Measurements from ENCODE around the gene DTNB. TPM values are rescaled to one million over a fixed set of nuclear protein-coding genes. Genes with fewer than 3 reads are reported as not detected.

The DTNB gene
- total RNA-seq, 1 donor from 2014 or later = 8.5 TPM

DNA sequence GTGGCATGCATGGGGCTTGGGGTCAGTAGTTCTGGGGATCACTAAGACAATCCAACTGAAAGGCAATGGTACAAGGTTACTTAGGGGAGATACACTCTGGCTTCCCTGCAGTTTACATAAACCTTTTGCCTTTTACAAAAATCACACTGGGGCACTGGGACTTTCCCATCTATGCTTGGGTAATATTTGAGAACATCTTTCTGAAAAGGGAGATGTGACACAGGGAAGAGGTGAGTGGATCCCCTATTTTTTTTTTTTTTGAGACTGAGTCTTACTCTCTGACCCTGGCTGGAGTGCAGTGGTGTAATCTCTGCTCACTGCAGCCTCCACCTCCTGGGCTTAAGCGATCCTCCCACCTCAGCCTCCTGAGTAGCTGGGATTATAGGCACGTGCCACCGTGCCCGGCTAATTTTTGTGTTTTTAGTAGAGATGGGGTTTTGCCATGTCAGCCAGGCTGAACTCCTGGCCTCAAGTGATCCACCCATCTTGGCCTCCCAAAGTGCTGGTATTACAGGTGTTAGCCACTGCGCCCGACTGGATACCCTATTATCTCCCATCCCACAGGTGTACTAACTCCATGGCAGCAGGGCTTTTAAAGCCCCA lies 248.8 kb downstream of the DTNB start:
- Mint-ChIP-seq H3K36me3 (ENCODE audit: low read depth) (no peaks in the 10 kb centered on the region), H3K9me3 (ENCODE audit: low read depth) (no peaks in the 10 kb centered on the region), H3K4me1 (ENCODE audit: low read depth) (no peaks in the 10 kb centered on the region), H3K4me3 (ENCODE audit: unreplicated experiment) (no peak overlapping the region), H3K27me3 (ENCODE audit: low read depth) (no peaks in the 10 kb centered on the region), H3K27ac (ENCODE audit: unreplicated experiment) (no peak overlapping the region)
- TF ChIP-seq, protein P1, sequence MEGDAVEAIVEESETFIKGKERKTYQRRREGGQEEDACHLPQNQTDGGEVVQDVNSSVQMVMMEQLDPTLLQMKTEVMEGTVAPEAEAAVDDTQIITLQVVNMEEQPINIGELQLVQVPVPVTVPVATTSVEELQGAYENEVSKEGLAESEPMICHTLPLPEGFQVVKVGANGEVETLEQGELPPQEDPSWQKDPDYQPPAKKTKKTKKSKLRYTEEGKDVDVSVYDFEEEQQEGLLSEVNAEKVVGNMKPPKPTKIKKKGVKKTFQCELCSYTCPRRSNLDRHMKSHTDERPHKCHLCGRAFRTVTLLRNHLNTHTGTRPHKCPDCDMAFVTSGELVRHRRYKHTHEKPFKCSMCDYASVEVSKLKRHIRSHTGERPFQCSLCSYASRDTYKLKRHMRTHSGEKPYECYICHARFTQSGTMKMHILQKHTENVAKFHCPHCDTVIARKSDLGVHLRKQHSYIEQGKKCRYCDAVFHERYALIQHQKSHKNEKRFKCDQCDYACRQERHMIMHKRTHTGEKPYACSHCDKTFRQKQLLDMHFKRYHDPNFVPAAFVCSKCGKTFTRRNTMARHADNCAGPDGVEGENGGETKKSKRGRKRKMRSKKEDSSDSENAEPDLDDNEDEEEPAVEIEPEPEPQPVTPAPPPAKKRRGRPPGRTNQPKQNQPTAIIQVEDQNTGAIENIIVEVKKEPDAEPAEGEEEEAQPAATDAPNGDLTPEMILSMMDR (IDR thresholded peaks at IDR 0.05) = no peak
- DNase-seq (ENCODE audit: low spot score) = no peak

DNA sequence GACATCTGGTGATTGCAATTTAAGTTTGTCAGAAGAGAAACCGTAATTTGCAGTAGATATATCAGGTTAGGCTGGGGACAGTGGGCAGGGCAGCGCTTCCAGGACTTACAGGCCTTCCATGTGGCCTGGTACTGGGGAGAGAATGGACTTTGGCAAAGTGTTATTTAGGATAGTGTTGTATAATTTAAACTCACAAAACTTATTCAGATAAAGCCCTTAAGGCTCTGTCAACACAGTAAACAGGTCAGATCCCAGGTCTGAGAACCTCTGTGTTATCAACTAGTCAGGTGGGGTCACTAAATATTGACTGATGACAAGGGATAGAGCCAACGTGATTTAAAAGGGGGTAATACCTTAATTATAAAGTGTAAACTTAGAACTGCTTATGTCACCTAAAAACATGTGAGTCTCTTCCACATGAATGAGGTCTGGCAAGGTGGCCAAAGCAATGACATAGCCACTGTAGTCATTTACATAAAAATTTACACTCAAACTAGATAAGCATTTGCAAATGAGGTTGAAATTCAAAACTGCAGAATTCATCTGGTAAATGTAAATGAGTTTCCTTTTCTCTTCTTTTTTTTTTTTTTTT lies 251.5 kb downstream of the DTNB start:
- no peak overlapping the region for H3K27ac Mint-ChIP-seq (ENCODE audit: unreplicated experiment)
- TF ChIP-seq, protein P1 (IDR thresholded peaks at IDR 0.05) = no peak
- H3K27me3 Mint-ChIP-seq (ENCODE audit: low read depth) = no peaks in the 10 kb centered on the region
- no peak for DNase-seq (ENCODE audit: low spot score)
- no peaks in the 10 kb centered on the region for H3K9me3 Mint-ChIP-seq (ENCODE audit: low read depth)
- H3K36me3 Mint-ChIP-seq (ENCODE audit: low read depth) = no peaks in the 10 kb centered on the region
- H3K4me1 Mint-ChIP-seq (ENCODE audit: low read depth) = peaks cover 4% of the 10 kb centered on the region
- no peak overlapping the region for H3K4me3 Mint-ChIP-seq (ENCODE audit: unreplicated experiment)

DNA sequence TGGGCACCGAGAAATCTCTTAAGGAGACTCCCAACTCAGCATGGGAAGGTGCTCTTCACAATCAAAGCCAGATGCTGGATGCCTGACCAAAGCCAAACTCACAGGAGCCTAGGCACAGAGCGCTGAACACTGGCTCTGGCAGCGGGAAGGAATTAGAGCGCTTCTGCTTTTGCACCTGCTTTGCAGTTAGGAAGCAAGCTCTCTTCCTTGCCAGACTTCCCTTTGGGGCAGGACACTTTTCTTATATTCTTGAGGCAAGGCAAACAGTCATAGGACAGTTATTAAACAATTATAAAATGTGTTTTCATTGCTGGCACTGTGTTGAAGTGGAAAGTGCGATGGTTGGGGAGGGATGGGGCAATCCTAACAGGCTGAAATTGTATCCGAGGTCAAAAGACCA lies 252.1 kb downstream of the DTNB start:
- Mint-ChIP-seq H3K4me1 (ENCODE audit: low read depth) (peaks cover 4% of the 10 kb centered on the region), H3K9me3 (ENCODE audit: low read depth) (no peaks in the 10 kb centered on the region), H3K27me3 (ENCODE audit: low read depth) (no peaks in the 10 kb centered on the region), H3K4me3 (ENCODE audit: unreplicated experiment) (no peak overlapping the region), H3K36me3 (ENCODE audit: low read depth) (no peaks in the 10 kb centered on the region), H3K27ac (ENCODE audit: unreplicated experiment) (no peak overlapping the region)
- DNase-seq (ENCODE audit: low spot score) = no peak
- TF ChIP-seq, protein P1 (IDR thresholded peaks at IDR 0.05) = no peak

DNA sequence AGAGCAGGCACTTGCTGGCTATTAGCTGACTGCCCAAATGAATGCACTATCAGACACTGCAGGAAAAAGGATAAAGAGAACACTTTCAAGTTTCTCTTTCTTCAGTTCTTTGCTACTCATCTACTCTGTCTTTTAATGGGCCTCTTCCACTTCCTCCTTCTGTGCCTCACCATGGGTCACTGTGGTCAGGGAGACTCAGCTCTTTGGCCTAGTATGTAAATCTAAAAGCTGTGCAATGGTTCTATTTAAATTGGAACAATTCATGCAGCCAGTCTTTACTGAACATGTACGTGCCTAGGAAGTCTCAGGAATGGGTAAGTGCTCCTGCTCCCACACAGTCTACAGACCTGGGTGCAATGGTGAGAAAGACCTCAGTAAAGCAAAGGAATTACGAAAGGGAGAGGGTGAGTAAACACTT lies 252.5 kb downstream of the DTNB start:
- TF ChIP-seq, protein P1 (IDR thresholded peaks at IDR 0.05) = no peak
- H3K27me3 Mint-ChIP-seq (ENCODE audit: low read depth) = no peaks in the 10 kb centered on the region
- peaks cover 4% of the 10 kb centered on the region for H3K4me1 Mint-ChIP-seq (ENCODE audit: low read depth)
- no peak overlapping the region for H3K4me3 Mint-ChIP-seq (ENCODE audit: unreplicated experiment)
- no peak overlapping the region for H3K27ac Mint-ChIP-seq (ENCODE audit: unreplicated experiment)
- no peak for DNase-seq (ENCODE audit: low spot score)
- H3K9me3 Mint-ChIP-seq (ENCODE audit: low read depth) = no peaks in the 10 kb centered on the region
- no peaks in the 10 kb centered on the region for H3K36me3 Mint-ChIP-seq (ENCODE audit: low read depth)

DNA sequence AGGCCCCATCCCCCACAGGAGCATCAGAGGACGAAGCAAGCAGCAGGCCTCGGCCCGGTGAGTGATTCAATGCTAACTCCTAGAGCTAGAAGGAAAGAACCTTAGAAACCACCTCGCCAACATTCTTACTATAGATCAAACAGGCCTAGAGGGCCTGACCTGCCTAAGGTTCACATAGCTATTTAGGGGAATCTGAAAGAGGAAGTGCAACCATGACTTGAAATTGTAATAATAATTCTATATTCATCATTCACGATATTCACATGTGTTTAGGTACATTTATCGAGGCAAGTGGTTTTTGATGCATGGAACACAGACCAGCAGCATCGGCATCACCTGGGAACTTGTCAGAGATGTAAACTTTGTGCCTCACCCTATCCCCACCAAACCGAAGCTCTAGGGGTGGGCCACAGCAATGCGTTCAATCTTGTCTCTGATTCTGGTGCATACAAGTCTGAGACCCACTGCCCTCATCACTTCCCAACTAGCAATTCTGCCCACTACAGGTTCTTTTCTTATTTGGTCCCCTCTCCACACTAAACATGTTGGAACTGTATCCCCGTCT lies 253.6 kb downstream of the DTNB start:
- no peak overlapping the region for H3K4me3 Mint-ChIP-seq (ENCODE audit: unreplicated experiment)
- no peaks in the 10 kb centered on the region for H3K27me3 Mint-ChIP-seq (ENCODE audit: low read depth)
- no peaks in the 10 kb centered on the region for H3K36me3 Mint-ChIP-seq (ENCODE audit: low read depth)
- H3K27ac Mint-ChIP-seq (ENCODE audit: unreplicated experiment) = no peak overlapping the region
- DNase-seq (ENCODE audit: low spot score) = no peak
- no peaks in the 10 kb centered on the region for H3K9me3 Mint-ChIP-seq (ENCODE audit: low read depth)
- peaks cover 4% of the 10 kb centered on the region for H3K4me1 Mint-ChIP-seq (ENCODE audit: low read depth)
- TF ChIP-seq, protein P1 (IDR thresholded peaks at IDR 0.05) = no peak
